ENCODE data around the gene FSTL4.

FSTL4 gene

DNA sequence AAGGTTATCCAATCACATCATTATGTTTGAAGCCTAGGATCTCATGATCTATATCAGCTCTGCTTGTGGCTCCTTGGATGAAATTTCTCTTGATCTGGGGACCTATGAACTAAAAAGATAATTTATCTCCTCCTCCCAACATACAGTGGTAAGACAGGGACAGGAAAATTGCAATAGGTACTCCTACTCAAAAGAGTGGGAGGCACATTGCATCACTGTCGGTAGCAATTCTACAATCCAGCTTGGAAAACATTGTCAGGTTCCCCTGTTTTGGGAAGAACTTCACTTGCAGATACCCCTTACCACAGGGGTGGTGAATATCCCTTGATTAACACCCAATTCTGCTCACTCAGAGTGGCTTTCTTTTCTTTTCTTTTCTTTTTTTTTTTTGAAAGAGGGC is 452.8 kb downstream of the FSTL4 start:
- DNase-seq, result no peak

DNA sequence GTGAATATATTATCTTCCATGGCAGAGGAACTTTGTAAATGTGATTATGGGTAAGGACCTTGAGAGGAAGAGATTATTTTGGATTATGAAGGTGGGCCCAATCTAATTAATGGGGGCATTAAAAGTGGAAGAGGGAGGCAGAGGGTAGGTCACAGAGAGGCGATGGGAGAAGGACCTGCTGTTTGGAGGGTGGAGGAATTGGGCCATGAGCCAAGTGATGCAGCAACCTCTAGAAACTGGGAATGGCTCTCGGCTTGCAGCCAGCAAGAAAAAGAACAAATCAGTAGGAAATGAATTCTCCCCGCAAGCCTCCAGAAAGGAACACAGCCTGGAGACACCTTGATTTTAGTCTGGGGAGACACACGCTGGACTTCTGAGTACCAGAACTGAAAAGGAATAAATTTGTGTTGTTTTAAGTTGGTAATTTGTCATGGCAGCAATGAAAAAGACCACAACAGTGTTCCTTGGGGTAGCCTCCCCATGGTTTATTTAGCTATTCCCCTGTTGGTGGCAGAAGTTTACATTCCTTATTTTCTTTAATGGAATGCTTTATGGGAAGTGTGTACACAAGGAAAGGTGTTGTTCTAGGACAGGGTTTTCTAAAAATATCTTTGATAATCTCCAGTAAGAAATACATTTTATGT is 456.9 kb downstream of the FSTL4 start:
- no peak for DNase-seq

DNA sequence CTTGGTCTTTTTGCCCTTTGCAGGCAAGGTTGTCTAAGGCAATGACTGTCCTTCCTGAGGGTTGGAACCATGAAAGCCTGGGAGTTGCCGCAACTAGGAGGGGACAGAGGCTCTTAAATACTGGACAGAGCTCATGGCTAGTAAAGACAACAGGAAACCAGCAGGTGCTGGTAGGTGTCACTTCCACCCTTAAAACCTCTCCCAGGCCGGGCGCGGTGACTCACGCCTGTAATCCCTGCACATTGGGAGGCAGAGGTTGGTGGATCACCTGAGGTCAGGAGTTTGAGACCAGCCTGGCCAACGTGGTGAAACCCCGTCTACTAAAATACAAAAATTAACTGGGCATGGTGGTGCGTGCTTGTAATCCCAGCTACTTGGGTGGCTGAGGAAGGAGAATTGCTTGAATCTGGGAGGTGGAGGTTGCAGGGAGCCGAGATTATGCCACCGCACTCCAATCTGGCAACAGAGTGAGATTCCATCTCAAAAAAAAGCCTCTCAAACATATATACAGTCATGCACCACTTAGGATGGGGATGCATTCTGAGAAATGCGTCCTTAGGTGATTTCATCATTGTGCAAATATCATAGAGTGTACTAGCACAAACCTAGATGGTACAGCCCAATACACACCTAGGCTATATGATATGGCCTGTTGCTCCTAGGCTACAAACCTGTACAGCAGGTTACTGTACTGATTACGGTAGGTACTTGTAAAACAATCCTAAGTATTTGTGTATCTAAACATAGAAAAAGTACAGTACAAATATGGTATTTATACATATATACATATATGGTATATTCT is 457.9 kb downstream of the FSTL4 start:
- no peak for DNase-seq

DNA sequence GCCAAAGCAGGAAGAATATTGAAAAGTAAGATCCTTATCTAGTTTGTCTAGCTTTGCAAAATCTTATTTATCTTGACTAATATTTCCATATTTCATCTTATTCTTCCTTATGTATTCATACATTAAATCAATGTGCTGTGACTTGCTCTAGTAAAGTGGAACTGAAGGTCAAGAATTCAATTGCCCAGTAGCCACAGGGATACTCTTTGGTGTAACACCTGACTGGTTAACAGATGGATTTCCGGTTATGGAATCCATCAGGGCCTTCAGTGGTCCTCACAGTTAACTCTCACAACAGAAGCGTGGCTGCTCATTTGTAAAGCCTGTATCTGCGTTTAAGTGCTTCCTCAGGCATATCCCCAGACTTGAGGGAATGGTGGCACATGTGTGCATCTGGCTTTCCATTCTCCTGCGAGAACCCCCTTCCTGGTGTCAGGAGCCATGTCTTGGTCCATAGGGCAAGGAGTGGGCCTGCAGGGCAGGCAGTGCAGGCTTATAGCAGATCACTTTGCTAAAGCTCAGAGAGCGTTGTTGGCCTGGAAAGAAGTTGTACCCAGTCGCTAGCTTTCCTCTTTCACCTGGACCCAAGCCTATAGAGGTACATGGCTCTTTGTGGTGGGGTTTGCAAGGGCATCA is 461.3 kb downstream of the FSTL4 start:
- no peak for DNase-seq

DNA sequence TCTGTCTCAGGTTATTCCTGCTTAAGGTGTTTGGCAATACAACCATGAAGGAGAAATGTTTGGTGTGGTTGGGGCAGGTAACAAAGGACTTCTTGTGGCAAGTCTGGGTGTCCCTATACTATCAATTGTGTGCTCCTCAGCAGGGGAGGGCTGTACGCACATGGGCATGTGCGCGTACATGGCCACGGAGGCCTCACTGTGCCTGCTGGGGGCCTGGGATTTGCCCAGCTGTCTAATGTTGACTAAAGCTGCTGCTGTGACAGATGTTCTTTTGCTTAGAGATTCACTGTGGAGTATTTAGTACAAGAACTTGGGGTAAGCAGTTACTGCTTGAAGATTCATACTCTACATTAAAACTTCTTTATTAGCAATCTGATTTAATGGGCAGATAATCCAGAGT is 463.0 kb downstream of the FSTL4 start:
- DNase-seq, result no peak

DNA sequence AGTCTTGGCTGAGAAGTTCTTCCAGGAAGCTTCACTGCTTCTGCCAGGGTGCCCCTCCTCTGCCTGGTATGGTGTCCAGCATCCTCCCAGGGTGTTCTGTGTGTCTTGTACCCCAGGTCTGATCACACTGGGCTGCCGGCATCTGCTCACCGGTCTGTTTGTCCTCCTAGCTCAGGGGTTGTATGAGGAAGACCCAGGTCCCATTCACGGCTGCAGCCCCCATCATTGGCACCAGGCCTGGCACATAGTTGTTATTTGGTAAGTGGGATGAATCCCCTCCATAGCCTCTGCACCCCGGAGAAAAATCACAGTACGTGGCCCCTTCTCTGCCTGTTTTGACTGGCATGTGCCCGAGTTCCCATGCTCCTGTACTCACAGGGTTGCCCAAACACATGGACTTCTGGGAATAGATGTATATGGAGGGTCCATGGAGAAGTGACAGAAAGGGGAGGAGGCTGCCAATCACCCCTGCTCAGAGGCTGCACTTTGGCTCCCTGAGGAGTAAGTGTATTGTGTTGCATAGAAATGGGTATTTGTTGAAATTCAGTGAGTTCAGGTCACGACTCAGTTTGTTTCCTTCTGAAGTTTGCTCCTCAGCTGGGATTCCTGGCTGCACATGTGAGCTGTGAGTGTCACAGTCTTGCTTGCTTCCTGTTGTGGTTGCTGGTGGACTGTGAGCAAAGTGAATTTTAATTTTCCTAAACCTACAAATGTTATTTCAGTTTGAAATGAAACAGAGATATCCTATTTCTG is 464.4 kb downstream of the FSTL4 start:
- DNase-seq, result no peak

DNA sequence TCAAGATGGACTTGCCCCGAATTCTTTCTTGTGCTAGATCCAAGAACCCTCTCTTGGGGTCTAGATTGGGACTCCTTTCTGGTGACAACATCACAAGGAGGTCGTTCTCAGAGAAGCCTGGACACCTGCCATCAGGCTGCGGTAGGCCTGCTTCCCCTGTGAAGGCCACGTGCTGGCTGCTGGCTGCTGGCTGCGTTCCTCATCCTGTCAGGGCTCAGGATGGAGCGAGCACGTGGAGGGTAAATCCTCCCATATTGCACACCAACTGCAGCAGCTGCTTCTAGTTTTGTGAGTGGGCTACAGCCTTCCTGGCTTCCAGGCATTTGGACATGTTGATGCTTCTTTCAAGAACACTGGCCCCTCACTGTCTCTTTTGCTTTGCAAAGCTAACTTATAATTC is 464.9 kb downstream of the FSTL4 start:
- no peak for DNase-seq

All from right kidney (tissue), 1 donor.